Adrenal gland (tissue), 5 donors: ENCODE measurements around the gene AKR1D1.

Experiments used
- CTCF ChIP-seq, 6 experiments: fragments of 450-650 bp in 4 of 6; fragments of 200-600 bp in 2 of 6; sonication (generic) in 1 of 6; IDR thresholded peaks; 1 replicate in 5 of 6; 2 replicates in 1 of 6; pipeline versions ENCODE4 v1.5.1 to v1.8.0; 2016 to 2021; ENCODE audit warnings: antibody characterized with exemption in 6 of 6, mild to moderate bottlenecking in 2 of 6, moderate library complexity in 1 of 6
- POLR2A ChIP-seq, 2 donors: fragments of 450-650 bp; IDR thresholded peaks; one replicate each; pipeline ENCODE4 v1.6.1; 2017; ENCODE audit warnings: antibody characterized with exemption in 2 of 2, mild to moderate bottlenecking in 2 of 2, moderate library complexity in 1 of 2
- donor health status: DM: no; HTN: no; CAD: no.

GRCh38 chr7:138158739-138159528 is 82.7 kb downstream of the AKR1D1 start:
- TF ChIP-seq CTCF (IDR thresholded peaks at IDR 0.05) (no peak), POLR2A (IDR thresholded peaks at IDR 0.05) (no peak)
